ENCODE measurements around the gene BMERB1. TPM values are rescaled to one million over a fixed set of nuclear protein-coding genes. Genes with fewer than 3 reads are reported as not detected.

Gene BMERB1
- total and polyA plus RNA-seq, 4 donors = 5.6 to 33.3 (median 9.0) TPM

- Histone ChIP-seq H3K9ac (ENCODE audit: low read depth in 1 of 2, low read length in 2 of 2) (no peak overlapping the region), H3K9me3 (ENCODE audit: control insufficient read depth in 4 of 4, low read length in 3 of 4) (no peaks in the 10 kb centered on the region), H3K27ac (ENCODE audit: low read depth in 1 of 2, low read length in 2 of 2) (no peak overlapping the region), H3K4me3 (ENCODE audit: low read depth in 1 of 3, low read length in 3 of 3) (no peak overlapping the region), H3K4me1 (ENCODE audit: control insufficient read depth in 4 of 4, insufficient read depth in 4 of 4, low read length in 3 of 4) (no peaks in the 10 kb centered on the region), H3K36me3 (ENCODE audit: control insufficient read depth in 4 of 4, insufficient read depth in 3 of 4, low read depth in 1 of 4, low read length in 3 of 4) (no peaks in the 10 kb centered on the region), H3K27me3 (ENCODE audit: control insufficient read depth in 4 of 4, insufficient read depth in 4 of 4, low read length in 3 of 4) (no peaks in the 10 kb centered on the region)
- DNase-seq (ENCODE audit: low spot score) = no peak
- 94% methylated on average over 6 of the region's 6 CpGs for WGBS
- no peak for TF ChIP-seq HNF4G (IDR thresholded peaks at IDR 0.05)
- TF ChIP-seq EGR1 (IDR thresholded peaks at IDR 0.05; ENCODE audit: low read depth in 2 of 2) = no peak
- TF ChIP-seq MAX (IDR thresholded peaks at IDR 0.05) = no peak
- TF ChIP-seq CTCF (IDR thresholded peaks at IDR 0.05; ENCODE audit: low read depth, low read length, missing input control) = no peak
- no peak for TF ChIP-seq RXRA (IDR thresholded peaks at IDR 0.05)
- TF ChIP-seq ATF3 (IDR thresholded peaks at IDR 0.05) = no peak
- no peak for TF ChIP-seq GABPA (IDR thresholded peaks at IDR 0.05 in 1 of 2, conservative IDR thresholded peaks at IDR 0.05 in 1 of 2)
- TF ChIP-seq, protein P1, sequence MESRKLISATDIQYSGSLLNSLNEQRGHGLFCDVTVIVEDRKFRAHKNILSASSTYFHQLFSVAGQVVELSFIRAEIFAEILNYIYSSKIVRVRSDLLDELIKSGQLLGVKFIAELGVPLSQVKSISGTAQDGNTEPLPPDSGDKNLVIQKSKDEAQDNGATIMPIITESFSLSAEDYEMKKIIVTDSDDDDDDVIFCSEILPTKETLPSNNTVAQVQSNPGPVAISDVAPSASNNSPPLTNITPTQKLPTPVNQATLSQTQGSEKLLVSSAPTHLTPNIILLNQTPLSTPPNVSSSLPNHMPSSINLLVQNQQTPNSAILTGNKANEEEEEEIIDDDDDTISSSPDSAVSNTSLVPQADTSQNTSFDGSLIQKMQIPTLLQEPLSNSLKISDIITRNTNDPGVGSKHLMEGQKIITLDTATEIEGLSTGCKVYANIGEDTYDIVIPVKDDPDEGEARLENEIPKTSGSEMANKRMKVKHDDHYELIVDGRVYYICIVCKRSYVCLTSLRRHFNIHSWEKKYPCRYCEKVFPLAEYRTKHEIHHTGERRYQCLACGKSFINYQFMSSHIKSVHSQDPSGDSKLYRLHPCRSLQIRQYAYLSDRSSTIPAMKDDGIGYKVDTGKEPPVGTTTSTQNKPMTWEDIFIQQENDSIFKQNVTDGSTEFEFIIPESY (IDR thresholded peaks at IDR 0.05) = no peak
- TF ChIP-seq JUND (IDR thresholded peaks at IDR 0.05) = no peak
- TF ChIP-seq RAD21 (IDR thresholded peaks at IDR 0.05) = no peak
- no peak for TF ChIP-seq FOXA2 (IDR thresholded peaks at IDR 0.05)
- TF ChIP-seq TAF1 (conservative IDR thresholded peaks at IDR 0.05) = no peak
- no peak for TF ChIP-seq SP1 (IDR thresholded peaks at IDR 0.05)
- TF ChIP-seq, protein P2, sequence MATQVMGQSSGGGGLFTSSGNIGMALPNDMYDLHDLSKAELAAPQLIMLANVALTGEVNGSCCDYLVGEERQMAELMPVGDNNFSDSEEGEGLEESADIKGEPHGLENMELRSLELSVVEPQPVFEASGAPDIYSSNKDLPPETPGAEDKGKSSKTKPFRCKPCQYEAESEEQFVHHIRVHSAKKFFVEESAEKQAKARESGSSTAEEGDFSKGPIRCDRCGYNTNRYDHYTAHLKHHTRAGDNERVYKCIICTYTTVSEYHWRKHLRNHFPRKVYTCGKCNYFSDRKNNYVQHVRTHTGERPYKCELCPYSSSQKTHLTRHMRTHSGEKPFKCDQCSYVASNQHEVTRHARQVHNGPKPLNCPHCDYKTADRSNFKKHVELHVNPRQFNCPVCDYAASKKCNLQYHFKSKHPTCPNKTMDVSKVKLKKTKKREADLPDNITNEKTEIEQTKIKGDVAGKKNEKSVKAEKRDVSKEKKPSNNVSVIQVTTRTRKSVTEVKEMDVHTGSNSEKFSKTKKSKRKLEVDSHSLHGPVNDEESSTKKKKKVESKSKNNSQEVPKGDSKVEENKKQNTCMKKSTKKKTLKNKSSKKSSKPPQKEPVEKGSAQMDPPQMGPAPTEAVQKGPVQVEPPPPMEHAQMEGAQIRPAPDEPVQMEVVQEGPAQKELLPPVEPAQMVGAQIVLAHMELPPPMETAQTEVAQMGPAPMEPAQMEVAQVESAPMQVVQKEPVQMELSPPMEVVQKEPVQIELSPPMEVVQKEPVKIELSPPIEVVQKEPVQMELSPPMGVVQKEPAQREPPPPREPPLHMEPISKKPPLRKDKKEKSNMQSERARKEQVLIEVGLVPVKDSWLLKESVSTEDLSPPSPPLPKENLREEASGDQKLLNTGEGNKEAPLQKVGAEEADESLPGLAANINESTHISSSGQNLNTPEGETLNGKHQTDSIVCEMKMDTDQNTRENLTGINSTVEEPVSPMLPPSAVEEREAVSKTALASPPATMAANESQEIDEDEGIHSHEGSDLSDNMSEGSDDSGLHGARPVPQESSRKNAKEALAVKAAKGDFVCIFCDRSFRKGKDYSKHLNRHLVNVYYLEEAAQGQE (IDR thresholded peaks at IDR 0.05) = no peak
- TF ChIP-seq NR2F2 (IDR thresholded peaks at IDR 0.05) = no peak
- no peak for TF ChIP-seq HNF4A (conservative IDR thresholded peaks at IDR 0.05)
Measured at GRCh38 chr16:15542734-15543347, 108.5 kb downstream of the BMERB1 start.
